PFSK-1 (cell line): ENCODE results near the gene KIFAP3.

ENCODE experiments used
- FOXP2 ChIP-seq: optimal IDR thresholded peaks from 2 replicates; pipeline ENCODE3; 2011; ENCODE audit warnings: borderline replicate concordance, control low read depth, inconsistent platforms; ENCODE audit not compliant: insufficient read depth; ENCODE audit errors: extremely low read length, extremely low read depth
- POLR2AphosphoS5 ChIP-seq: IDR thresholded peaks from 2 replicates; pipeline ENCODE4 v1.6.1; 2012; ENCODE audit warnings: low read depth, mild to moderate bottlenecking, control low read depth, low read length, moderate library complexity
- TAF1 ChIP-seq: IDR thresholded peaks from 2 replicates; pipeline ENCODE4 v1.6.1; 2012; ENCODE audit warnings: low read length, control low read depth, borderline replicate concordance; ENCODE audit not compliant: insufficient read depth
- TF ChIP-seq, protein P1 (sequence below), 2 experiments: IDR thresholded peaks; 2 replicates each; pipeline versions ENCODE4 v1.6.1 to v1.8.0; 2011 to 2012; ENCODE audit warnings: low read depth in 2 of 2, low read length in 2 of 2, control low read depth in 1 of 2, inconsistent platforms in 1 of 2, mild to moderate bottlenecking in 1 of 2, moderate library complexity in 1 of 2; ENCODE audit not compliant: insufficient read depth in 1 of 2

DNA sequence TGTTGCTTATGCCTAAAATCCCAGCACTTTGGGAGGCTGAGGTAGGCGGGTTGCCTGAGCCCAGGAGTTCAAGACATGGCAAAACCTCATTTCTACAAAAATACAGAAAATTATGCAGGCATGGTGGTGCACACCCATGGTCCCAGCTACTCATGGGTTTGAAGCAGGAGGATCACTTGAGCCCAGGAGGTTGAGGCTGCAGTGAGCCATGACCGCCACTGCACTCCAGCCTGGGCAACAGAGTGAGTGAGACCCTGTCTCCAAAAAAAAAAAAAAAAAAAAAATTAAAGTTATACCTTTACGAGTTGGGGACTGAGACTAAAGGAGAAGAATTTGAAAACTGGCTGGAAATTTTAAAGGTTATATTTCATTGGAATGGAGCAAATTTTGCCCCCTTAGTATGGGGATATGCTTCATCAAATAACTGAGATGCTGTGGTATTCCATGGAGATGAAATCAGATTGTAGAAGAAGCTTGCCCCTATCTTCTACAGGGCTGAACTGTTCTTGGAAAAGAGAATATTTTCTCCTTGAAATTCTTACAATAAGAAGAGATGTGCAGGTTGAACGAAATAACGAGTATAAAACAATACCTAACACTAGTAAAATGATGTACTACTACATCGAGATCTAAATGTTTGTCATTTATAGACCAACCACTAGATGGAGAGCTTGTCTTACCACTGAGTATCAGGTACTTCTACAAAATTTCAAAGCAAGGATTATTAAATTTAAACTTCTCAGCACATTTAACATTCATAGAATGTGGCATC lies 145.9 kb downstream of the KIFAP3 start:
- TF ChIP-seq, protein P1, sequence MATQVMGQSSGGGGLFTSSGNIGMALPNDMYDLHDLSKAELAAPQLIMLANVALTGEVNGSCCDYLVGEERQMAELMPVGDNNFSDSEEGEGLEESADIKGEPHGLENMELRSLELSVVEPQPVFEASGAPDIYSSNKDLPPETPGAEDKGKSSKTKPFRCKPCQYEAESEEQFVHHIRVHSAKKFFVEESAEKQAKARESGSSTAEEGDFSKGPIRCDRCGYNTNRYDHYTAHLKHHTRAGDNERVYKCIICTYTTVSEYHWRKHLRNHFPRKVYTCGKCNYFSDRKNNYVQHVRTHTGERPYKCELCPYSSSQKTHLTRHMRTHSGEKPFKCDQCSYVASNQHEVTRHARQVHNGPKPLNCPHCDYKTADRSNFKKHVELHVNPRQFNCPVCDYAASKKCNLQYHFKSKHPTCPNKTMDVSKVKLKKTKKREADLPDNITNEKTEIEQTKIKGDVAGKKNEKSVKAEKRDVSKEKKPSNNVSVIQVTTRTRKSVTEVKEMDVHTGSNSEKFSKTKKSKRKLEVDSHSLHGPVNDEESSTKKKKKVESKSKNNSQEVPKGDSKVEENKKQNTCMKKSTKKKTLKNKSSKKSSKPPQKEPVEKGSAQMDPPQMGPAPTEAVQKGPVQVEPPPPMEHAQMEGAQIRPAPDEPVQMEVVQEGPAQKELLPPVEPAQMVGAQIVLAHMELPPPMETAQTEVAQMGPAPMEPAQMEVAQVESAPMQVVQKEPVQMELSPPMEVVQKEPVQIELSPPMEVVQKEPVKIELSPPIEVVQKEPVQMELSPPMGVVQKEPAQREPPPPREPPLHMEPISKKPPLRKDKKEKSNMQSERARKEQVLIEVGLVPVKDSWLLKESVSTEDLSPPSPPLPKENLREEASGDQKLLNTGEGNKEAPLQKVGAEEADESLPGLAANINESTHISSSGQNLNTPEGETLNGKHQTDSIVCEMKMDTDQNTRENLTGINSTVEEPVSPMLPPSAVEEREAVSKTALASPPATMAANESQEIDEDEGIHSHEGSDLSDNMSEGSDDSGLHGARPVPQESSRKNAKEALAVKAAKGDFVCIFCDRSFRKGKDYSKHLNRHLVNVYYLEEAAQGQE (IDR thresholded peaks at IDR 0.05; ENCODE audit: insufficient read depth in 1 of 2, low read depth in 2 of 2, low read length in 2 of 2), result no peak
- TF ChIP-seq POLR2AphosphoS5 (no peak), TAF1 (no peak), FOXP2 (no peak)
